SK-MEL-5 (cell line): Measurements from ENCODE around the gene KIF3C. TPM values are rescaled to one million over a fixed set of nuclear protein-coding genes. Genes with fewer than 3 reads are reported as not detected.
"Not testable (repeated sequence)": the region's sequence is repeated elsewhere in the genome, so short reads cannot be mapped to it uniquely, and the experiment has no call there.

ENCODE experiments used
- DNase-seq: peaks from one replicate; pipeline ENCODE4 v3.0.0-alpha.2; 2016; ENCODE audit warnings: low read depth, low spot score
- in situ Hi-C: cut with HindIII; loops from 2 replicates; pipeline ENCODE4 v1.10.0; 2016; ENCODE audit warnings: low sequenced_read_pairs, high pct_unique_total_duplicates, low pct_unique_long_range_greater_than_20kb
- total RNA-seq: library from RNA; depleted of rRNA; stranded (reverse); fragments of >200 nt; shearing (Covaris generic); gene quantifications from 2 replicates; pipeline ENCODE4 v1.2.3, GENCODE V29; 2014

KIF3C gene
- total RNA-seq, 1 experiment from 2014 or later: 19.3 TPM

DNA sequence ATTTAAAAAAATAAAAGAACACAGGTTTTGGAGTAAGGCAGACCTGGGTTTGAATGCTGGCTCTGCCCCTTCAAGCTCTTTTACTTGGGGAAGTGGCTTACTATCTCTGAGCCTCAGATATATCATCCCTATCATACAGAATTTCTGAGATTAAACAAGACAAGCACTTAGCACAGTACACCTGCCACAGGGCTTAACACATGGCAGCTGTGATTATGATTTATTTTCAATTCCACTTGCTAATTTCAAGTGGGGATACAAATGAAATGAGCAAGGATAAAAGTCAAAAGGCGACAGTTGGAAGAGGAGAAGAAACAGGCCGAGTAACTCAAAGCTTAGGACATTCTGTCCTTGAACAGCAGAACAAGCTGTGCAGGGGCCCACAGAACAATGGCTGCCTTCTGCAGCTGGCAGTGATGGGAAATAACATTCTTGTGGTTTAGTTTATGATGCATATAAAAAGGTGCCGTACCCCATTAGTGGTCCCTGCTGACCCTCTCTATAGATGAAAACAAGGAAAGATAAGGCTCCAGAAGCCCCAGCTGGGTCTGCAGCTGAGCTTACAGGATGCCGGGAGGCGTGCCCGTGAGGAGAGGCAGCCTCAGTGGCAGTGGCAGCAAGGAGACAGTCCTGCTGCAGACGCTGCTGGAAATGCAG is 45.3 kb downstream of the KIF3C start:
- in situ Hi-C loops: no loop called here
- DNase-seq: no peak

- in situ Hi-C loops: no loop called here
- no peak for DNase-seq
These were observed 48.7 kb downstream of the KIF3C start for GRCh38 chr2:25933622-25934021.

DNA sequence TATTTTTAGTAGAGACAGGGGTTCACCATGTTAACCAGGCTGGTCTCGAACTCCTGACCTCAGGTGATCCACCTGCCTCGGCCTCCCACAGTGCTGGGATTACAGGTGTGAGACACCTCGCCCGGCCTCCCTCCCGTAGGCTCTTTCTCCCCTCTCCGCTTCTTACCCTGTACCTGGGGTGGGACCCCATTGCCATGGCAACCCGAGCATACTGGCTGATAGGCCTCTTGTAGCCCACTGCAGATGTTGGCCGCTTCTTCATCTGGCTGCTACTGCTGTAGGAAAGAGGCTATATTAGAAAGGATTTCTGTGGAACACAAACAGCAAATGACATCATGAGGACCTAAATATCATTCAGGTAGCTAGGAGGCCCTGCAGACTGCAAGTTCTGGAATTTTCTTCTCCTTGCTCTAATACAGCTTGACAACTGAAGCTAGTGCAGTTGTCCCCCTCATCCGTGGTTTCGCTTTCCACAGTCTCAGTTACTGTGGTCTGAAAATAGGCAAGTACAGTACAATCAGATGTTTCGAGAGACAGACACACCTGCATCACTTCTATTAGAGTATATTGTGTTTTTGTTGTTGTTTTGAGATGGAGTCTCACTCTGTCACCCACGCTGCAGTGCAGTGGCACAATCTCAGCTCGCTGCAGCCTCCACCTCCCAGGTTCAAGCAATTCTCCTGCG is 52.4 kb downstream of the KIF3C start:
- in situ Hi-C loops: no loop called here
- no peak for DNase-seq

GRCh38 chr2:25928668-25929067 is 53.6 kb downstream of the KIF3C start:
- in situ Hi-C loops: no loop called here
- DNase-seq: no peak

GRCh38 chr2:25926984-25927756 is 55.1 kb downstream of the KIF3C start:
- in situ Hi-C loops: no loop called here

DNA sequence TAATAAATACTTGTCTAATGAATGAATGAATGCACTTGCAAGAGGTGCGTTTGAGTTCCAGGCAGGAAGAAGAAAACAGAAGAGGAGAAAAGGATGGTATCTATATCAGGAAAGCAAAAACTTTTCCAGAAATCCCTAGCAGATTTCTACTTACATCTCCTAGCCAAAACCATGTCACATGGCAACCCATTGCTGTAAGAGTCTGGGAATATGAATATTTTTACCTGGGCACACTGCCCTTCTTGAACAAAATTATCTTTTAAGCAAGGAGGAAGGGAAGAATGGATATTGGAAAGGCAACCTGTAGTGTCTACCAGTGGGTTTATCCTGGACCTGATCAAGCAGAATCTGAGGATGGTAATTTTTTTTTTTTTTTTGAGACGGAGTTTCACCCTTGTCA is 59.8 kb downstream of the KIF3C start:
- DNase-seq: no peak
- in situ Hi-C loops: no loop called here

More at GRCh38 chr2:25926984-25927756, 55.1 kb downstream of the KIF3C start:
- no peak for DNase-seq

DNA sequence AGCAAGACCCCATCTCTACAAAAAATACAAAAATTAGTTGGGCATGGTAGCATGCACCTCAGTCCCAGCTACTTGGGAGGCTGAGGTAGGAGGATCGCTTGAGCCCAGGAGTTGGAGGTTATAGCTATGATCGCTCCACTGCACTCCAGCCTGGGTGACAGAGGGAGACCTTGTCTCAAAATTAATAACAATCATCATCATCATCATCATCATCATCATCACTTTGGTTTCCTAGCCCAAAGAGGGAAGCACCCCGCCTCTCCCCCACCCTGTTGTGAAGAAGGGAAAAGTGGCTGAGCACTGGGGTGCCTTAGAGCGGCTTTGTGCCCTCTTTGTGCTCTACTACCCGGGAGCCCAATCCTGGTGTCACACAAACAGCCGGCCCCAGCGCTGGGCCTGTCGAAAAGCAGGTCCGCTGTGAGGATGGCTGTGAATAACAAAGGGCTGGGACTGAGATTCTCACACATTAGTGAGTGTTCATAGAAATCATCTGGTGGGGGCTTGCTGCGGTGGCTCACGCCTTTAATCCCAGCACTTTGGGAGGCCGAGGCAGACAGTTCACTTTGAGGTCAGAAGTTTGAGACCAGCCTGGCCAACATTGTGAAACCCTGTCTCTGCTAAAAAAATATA is 61.4 kb downstream of the KIF3C start:
- in situ Hi-C loops: no loop called here
- no peak for DNase-seq

DNA sequence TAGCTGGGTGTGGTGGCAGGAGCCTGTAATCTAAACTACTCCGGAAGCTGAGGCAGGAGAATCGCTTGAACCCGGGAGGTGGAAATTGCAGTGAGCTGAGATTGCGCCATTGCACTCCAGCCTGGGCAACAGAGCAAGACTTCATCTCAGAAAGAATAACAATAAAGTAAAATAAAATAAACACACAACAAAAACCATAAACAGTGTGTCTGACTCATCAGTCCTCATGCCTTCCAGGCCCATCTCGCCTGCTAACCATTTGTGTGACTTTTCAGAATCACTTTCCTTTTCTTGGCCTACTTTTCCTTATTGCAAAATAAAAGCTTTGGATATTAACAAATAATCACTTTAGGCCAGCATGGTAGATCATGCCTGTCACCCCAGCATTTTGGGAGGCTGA is 62.0 kb downstream of the KIF3C start:
- in situ Hi-C loops: no loop called here
- no peak for DNase-seq

- in situ Hi-C loops: no loop called here
- DNase-seq: no peak
These were observed 64.5 kb downstream of the KIF3C start for GRCh38 chr2:25917832-25918231.

DNA sequence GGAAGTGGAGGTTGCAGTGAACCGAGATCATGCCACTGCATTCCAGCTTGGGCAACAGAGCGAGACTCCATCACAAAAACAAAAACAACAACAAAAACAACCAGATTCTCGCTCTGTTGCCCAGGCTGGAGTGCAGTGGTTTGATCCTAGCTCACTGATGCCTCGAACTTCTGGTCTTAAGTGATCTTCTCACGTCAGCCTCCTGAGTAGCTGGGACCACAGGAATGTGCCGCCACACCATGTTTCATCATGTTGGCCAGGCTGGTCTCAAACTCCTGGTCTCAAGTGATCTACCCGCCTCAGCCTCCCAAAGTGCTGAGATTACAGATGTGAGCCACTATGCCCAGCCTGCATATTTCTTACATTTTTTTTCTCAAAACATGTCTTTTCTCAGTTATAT is 64.9 kb downstream of the KIF3C start:
- DNase-seq, in situ Hi-C loops: not testable (repeated sequence)

- in situ Hi-C loops, DNase-seq: not testable (repeated sequence)
These were observed 66.1 kb downstream of the KIF3C start for GRCh38 chr2:25915944-25916772.

DNA sequence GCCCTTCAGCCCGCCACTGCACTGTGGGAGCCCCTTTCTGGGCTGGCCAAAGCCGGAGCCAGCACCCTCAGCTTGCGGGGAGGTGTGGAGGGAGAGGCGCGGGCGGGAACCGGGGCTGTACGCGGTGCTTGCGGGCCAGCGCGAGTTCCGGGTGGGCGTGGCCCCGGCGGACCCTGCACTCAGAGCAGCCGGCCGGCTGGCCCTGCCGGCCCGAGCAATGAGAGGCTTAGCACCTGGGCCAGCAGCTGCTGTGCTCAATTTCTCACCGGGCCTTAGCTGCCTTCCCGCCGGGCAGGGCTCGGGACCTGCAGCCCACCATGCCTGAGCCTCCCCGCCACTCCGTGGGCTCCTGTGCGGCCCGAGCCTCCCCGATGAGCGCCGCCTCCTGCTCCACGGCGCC is 66.9 kb downstream of the KIF3C start:
- DNase-seq, in situ Hi-C loops: not testable (repeated sequence)

DNA sequence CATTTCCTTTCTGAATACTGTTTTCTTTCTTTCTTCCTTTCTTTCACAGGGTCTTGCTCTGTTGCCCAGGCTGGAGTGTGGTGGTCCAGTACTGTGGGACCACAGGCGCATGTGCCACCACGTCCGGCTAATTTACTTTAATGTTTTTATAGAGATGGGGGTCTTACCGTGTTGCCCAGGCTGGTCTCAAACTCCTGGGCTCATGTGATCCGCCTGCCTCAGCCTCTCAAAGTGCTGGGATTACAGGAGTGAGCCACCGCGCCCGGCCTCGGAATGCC is 68.7 kb downstream of the KIF3C start:
- DNase-seq, in situ Hi-C loops: not testable (repeated sequence)

GRCh38 chr2:25912851-25913695 is 69.2 kb downstream of the KIF3C start:
- in situ Hi-C loops: no loop called here
- no peak for DNase-seq

DNA sequence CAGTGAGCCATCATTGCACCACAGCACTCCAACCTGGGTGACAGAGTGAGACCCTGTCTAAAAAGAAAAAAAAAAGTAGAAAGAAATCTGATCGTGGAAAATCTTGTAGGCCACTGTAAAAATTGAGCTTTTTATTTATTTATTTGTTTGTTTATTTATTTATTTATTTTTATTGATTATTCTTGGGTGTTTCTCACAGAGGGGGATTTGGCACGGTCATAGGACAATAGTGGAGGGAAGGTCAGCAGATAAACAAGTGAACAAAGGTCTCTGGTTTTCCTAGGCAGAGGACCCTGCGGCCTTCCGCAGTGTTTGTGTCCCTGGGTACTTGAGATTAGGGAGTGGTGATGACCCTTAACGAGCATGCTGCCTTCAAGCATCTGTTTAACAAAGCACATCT is 72.7 kb downstream of the KIF3C start:
- in situ Hi-C loops, DNase-seq: not testable (repeated sequence)

GRCh38 chr2:25905126-25905525 is 77.2 kb downstream of the KIF3C start:
- in situ Hi-C loops: no loop called here

More at GRCh38 chr2:25905126-25905525, 77.2 kb downstream of the KIF3C start:
- DNase-seq: no peak
